Mesodermal cell (in vitro differentiated cells): ENCODE results near the gene RAD52. TPM values are rescaled to one million over a fixed set of nuclear protein-coding genes. Genes with fewer than 3 reads are reported as not detected.

ENCODE experiments used
- H3K27ac ChIP-seq: 2 replicates; pipeline ENCODE4 v1.7.0; 2013; ENCODE audit warnings: mild to moderate bottlenecking, low read depth, low read length, moderate library complexity; ENCODE audit not compliant: severe bottlenecking
- H3K36me3 ChIP-seq: 2 replicates; pipeline ENCODE4 v1.7.1; 2013; ENCODE audit warnings: mild to moderate bottlenecking, low read length, moderate library complexity; ENCODE audit not compliant: control insufficient read depth, insufficient read depth
- H3K4me1 ChIP-seq: one replicate; pipeline ENCODE4 v1.7.1; 2013; ENCODE audit warnings: mild to moderate bottlenecking, low read length; ENCODE audit not compliant: insufficient read depth, control insufficient read depth, poor library complexity, severe bottlenecking
- H3K4me3 ChIP-seq: 2 replicates; pipeline ENCODE4 v1.7.0; 2013; ENCODE audit warnings: low read length, control low read depth, mild to moderate bottlenecking; ENCODE audit not compliant: insufficient read depth, poor library complexity, severe bottlenecking; ENCODE audit errors: extremely low read depth
- H3K9me3 ChIP-seq: 2 replicates; pipeline ENCODE4 v1.7.1; 2013; ENCODE audit warnings: mild to moderate bottlenecking, low read length, moderate library complexity; ENCODE audit not compliant: control insufficient read depth
- WGBS, 2 experiments: methylation state at CpG; one replicate each; pipeline ENCODE4 v1.1.5; 2013; ENCODE audit warnings: missing lambda C conversion rate in 2 of 2; ENCODE audit not compliant: insufficient coverage in 2 of 2; 5-methylcytosine and 5-hydroxymethylcytosine counted together
- polyA plus RNA-seq, 2 experiments: library from polyadenylated mRNA; stranded (reverse); fragments of 50-300 nt; gene quantifications; one replicate each; pipeline ENCODE4 v1.2.3, GENCODE V29; 2013

RAD52 gene
- polyA plus RNA-seq (2013, experiment 1 of 2), result 24.2 TPM
- polyA plus RNA-seq (2013, experiment 2 of 2), result 23.5 TPM

DNA sequence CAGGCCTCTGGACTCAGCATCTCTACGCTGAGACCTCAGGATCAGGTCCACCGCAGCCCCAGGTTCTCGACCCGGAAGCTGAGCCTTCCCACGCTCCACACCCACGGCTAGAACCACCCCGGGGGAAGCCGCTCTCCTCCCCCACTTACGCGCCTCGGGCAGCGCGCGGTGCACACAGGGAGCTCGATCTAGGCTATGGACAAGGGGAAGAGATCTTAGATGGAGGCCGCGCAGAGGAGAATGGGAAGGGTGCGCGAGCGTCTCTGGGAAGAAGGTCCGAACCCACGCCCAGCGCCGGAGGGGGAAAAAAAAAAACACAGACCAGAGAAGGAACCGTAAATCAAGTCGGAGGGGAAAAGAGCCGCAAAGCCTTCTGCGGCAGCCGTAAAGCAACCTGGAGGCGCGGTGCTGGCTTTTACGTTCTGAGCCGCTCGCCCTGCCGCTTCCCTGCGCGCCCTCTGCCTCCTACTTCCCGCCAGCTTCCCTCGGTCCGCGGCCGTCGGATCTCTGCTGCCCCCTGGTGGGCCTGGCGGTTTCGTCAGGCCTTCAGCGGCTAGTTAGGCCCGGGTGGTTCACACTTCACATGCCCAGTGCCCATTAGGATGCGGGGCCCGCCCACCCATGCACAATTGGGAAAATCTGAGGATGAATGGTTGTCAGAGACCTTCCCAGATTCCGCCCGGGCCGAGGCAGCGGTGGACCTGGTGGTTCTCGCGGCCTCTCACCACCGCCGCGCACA lies at the start of gene RAD52:
RAD52 (minus strand) TSS at position 242 of the 739 bp plus-strand sequence. CDS start 16,636 bp downstream, outside the sequence.
- H3K9me3 ChIP-seq, result no peaks in the 10 kb centered on the region
- peak within 1 kb of the TSS; percentile 96 for H3K27ac ChIP-seq
- H3K4me1 ChIP-seq, result no peaks in the 10 kb centered on the region
- peak within 1 kb of the TSS; percentile 75 for H3K4me3 ChIP-seq
- WGBS, 2 experiments, result 0 to 4% methylated on average over 30 to 40 of the region's 58 CpGs
- peaks cover 8% of the 10 kb centered on the region for H3K36me3 ChIP-seq

DNA sequence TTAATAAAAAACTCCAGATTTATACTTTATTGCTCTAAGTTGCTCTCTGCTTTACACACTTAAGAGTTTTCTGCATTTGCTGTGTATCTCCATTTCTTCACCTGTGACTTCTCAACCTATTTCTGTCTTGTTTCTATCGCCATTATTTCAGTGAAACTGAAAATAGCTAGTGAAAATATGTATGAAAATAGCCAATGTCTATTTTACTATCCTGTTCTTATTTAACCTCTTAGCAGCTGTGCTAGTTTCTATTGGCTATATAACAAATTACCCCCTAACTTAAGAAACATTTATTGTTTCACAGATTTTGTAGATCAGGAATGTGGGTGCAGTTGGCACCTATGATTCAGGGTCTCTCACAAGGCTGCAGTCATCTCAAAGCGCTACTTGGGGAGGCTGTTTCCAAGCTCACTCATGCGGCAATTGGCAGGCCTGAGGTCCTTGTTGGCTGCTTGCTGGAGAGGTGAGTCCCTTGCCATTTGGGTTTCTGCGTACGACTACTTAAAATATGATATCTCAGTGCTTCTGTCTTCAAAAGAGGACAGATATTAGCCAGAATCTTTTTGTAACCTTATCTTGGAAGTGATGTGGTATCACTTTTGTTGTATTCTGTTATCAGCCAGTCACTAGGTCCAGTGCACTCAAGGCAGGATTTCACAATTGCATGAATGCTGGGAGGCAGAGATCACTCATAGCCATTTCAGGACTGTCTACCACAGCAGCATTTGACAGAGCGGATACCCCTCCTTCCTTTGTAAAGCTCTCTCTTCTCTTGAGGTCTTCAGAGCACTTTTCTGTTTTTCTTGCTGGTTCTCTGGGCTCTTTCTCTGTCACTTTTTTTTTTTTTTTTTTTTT lies 48.8 kb upstream of the RAD52 start:
- H3K4me1 ChIP-seq, result no peaks in the 10 kb centered on the region
- 93 to 94% methylated on average over 3 to 4 of the region's 6 CpGs for WGBS, 2 experiments
- peaks cover 10% of the 10 kb centered on the region for H3K36me3 ChIP-seq
- no peak overlapping the region for H3K27ac ChIP-seq
- H3K4me3 ChIP-seq, result no peak overlapping the region
- no peaks in the 10 kb centered on the region for H3K9me3 ChIP-seq

DNA sequence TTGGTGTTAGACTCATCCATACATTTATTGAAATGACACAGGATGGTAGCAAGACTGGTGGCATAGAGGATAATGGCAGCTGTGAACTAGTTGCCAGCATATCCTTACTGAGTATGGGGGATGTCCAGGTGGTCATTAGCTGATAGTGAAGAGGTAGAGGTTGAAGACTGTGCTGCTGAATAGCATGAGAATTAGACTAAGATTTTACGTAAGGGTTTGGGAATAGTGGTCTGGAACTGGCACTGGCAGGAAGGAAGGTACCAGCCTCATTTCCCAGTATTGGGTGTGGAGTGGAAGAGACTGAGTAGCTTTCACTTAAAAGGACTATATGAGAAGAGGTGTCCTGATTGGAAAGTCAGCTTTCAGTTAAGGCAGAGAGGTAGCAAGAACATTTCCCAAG lies 48.0 kb upstream of the RAD52 start:
- Histone ChIP-seq H3K4me1 (no peaks in the 10 kb centered on the region), H3K36me3 (peaks cover 10% of the 10 kb centered on the region), H3K9me3 (no peaks in the 10 kb centered on the region), H3K27ac (no peak overlapping the region), H3K4me3 (no peak overlapping the region)
- 100% methylated on average over 1 of the region's 1 CpG for WGBS, 2 experiments

DNA sequence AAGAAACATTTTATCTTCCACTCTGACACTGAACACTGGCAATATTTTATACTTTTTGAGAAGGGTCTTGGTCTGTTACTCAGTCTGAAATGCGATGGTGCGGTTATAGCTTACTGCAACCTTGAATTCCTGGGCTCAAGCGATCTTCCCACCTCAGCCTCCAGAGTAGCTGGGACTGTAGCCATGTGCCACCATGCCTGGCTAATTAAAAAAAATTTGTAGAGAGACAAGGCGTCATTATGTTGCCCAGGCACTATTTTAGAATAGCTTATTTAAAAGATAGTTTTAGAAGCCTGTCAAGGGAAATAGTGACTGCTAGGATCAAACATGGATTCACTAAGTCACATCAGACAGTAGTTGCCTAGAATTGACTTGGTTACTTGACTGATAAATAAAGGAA lies 47.4 kb upstream of the RAD52 start:
- WGBS, 2 experiments, result 91 to 100% methylated on average over 3 of the region's 4 CpGs
- Histone ChIP-seq H3K4me3 (no peak overlapping the region), H3K27ac (no peak overlapping the region), H3K36me3 (peaks cover 10% of the 10 kb centered on the region), H3K4me1 (no peaks in the 10 kb centered on the region), H3K9me3 (no peaks in the 10 kb centered on the region)

DNA sequence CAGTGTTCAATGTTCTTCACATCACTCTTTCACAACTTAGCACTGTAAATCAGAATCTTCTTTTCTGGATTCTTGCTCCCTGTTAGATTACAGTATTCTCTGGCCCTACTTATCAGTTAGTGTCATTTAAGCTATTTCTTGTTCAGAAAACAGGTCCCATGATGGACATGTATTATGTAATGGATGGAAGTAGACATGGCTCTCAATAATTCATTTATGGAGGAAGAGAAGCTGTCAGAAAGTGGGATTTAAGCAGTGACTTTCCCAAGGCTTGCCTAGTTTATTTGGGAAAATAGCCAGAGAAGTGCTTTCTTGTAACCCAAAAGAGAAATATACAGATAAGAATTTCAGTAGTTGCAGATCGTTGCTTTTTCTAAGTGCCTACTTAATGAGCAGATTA lies 43.2 kb upstream of the RAD52 start:
- peak overlapping the region; percentile 84 for H3K4me3 ChIP-seq
- peaks cover 16% of the 10 kb centered on the region for H3K4me1 ChIP-seq
- H3K27ac ChIP-seq, result no peak overlapping the region
- WGBS, 2 experiments, result no CpG with 5 or more reads among the region's 1 CpG
- H3K36me3 ChIP-seq, result no peaks in the 10 kb centered on the region
- H3K9me3 ChIP-seq, result no peaks in the 10 kb centered on the region

DNA sequence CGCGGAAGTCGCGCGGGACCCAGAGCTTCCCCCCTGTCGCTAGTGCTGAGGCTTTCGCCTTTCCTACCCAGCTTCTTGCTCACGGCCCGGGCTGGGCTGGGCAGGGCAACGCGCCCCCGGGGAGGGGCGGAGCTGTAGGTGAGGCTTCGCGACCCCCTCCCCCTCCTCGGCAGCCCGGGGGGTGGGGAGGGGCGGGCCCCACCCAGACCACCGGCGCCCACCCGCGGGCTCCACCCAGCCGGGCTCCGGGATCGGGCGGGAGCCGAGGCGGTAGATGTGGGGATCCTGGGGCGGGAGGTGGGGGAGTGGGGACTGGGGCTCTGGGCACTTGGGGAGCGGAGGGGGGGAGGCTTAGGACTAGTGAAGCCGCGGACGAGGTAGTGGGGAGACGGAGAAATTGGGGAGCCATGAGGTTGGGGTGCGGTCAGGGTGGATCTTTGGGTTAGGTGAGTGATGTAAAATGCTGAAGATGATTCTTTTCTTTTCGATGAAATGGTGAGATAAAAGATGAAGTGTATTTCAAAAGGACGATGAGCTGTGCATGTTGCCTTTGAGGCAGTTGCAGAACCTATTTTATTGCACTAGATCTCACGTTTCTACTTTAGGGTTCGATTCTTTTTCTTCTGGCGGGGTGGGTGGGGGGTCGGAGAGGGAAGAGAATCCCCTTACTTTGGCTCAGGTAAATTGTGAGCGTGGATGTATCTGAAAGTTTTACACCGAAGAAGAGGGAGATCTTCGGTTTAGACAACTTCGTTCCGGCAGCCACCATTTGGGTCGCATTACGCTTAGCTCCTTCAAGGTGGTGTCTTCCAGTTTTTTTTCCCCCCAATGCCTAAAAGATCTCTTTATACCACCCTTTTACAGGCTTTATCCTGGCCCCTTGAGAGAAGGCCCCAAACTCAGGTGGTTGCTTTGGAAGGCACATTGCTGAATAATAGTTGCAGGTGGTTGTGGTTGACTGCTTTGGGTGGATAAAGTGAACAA lies 42.1 kb upstream of the RAD52 start:
- H3K27ac ChIP-seq, result peak overlapping the region; percentile 97
- no peaks in the 10 kb centered on the region for H3K36me3 ChIP-seq
- peak overlapping the region; percentile 84 for H3K4me3 ChIP-seq
- H3K4me1 ChIP-seq, result peaks cover 16% of the 10 kb centered on the region
- 1 to 2% methylated on average over 17 to 30 of the region's 48 CpGs for WGBS, 2 experiments
- H3K9me3 ChIP-seq, result no peaks in the 10 kb centered on the region

DNA sequence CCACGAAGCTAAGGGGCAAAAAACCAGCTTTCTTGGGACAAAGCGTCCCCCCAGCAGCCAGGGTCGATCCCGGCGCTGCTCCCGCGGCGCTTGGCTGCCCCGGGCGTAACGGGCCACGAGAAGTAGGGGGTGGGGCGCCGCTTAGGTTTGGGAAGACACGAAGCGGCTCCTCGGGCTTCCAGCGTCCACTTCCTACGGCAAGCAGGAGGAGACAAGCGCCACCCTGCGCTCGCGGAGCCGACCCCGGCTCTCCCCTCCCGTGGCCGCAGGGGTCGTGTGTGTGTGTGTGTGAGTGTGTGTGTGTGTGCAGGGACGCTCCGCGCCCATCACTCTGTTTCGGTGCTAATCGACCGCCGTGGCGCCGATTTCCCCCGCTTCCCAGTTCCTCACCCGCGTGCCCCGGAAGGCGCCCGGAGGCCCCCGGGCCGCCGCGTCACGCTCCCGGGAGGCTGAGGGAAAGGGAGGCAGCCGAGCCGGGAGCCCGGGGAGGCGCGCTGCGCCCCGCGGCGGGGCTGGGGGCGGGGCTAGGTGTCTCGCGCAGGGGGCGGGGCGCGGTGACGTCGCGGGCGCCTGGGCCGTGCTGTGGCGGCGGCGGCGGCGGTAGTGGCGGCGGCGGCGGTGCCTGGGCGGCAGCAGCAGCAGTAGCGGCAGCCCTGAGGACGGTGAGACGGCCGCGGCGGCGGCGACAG lies 41.3 kb upstream of the RAD52 start, which contains the start of gene ERC1:
ERC1 (plus strand) TSS at position 563 of the 689 bp plus-strand sequence. CDS start 36,681 bp downstream, outside the sequence.
- Histone ChIP-seq H3K9me3 (no peaks in the 10 kb centered on the region), H3K27ac (peak within 1 kb of the TSS; percentile 97), H3K4me3 (peak within 1 kb of the TSS; percentile 84), H3K36me3 (no peaks in the 10 kb centered on the region), H3K4me1 (peaks cover 16% of the 10 kb centered on the region)
- 0 to 1% methylated on average over 20 to 73 of the region's 87 CpGs for WGBS, 2 experiments

DNA sequence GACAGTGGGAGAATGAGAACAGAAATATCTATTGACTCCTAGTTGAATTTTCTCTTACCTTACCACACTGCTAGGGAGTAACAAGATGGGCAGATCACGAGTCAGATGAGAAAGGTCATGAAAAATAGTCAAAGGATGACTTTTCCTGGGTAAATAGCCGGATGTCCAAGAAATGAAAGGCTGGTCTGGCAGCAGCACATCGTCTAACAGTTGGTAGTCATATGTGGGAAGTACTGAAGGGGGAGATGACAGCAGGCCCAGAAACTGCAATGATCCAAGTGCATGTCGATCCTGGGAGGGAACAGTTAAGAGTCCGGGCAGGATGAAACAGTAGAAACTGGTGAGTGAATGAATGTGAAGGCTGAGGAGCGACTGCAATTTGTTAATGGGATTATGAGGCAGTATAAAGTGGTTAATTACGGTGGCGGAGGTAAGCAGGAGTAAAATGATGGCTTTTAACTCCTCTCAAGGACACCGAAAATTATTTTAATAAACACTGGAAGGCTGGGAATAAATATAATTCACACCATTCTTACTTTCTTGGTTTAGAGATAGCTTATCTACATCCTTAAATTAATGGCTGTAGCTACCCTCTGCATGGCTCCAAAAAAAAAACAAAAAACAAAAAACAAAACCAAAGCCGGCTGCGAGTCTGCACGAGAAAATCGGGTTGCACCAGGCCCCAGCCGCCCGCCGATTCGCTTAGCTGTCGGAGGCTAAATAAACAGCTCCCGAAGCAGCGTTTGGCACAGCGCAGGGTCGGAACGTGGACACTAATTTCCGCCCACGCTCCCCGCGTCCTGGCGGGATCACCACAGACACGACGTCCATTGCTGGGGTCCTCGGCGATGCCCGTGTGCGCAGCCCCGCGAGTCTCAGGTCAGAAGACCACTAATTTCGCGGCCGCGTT lies 40.5 kb upstream of the RAD52 start:
- Histone ChIP-seq H3K36me3 (no peaks in the 10 kb centered on the region), H3K4me3 (peak overlapping the region; percentile 84), H3K9me3 (no peaks in the 10 kb centered on the region), H3K27ac (peak overlapping the region; percentile 97), H3K4me1 (peaks cover 16% of the 10 kb centered on the region)
- WGBS, 2 experiments, result 5 to 6% methylated on average over 31 to 33 of the region's 40 CpGs

DNA sequence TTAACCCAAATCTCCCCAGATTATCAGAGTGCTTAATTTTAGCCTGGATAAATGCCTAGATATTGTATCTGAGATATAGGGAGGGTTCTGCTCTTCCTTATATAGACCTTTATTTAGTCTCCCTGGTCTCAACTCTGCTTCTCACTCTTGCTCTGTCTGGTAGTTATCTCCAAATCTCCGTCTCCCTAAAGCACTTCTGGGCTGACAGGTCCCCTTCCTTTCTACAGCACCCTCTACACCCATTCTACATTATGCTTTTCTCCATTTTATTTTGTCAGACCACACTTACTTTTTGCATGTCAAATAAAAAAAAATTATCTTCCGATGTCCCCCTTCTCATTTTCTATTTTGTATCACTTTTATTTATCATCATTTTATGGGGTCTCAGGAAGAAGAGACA lies 39.6 kb upstream of the RAD52 start:
- H3K4me3 ChIP-seq, result no peak overlapping the region
- H3K27ac ChIP-seq, result no peak overlapping the region
- 79 to 100% methylated on average over 1 to 2 of the region's 2 CpGs for WGBS, 2 experiments

More for the DNA sequence above, 39.6 kb upstream of the RAD52 start:
- H3K9me3 ChIP-seq, result no peaks in the 10 kb centered on the region
- no peaks in the 10 kb centered on the region for H3K36me3 ChIP-seq
- H3K4me1 ChIP-seq, result peaks cover 16% of the 10 kb centered on the region
